Common myeloid progenitor, CD34-positive (primary cell): Measurements from ENCODE around the gene LAMTOR2.

ENCODE experiments used
- CTCF ChIA-PET: fragments of 350-600 bp; sonication (Branson Sonifier 250); formaldehyde crosslinking; loops from one replicate; lab custom pipeline; 2021; ENCODE audit warnings: antibody characterized with exemption; lab: Charles Lee
- POLR2A ChIA-PET: fragments of 350-600 bp; sonication (Branson Sonifier 250); formaldehyde crosslinking; loops from one replicate; lab custom pipeline; 2021; ENCODE audit warnings: antibody characterized with exemption; lab: Charles Lee
- DNase-seq, 3 donors: peaks; one replicate each; pipeline versions ENCODE4 v3.0.0 to v3.0.0-alpha.2; 2013
- H3K27ac ChIP-seq, 2 experiments: 1 replicate in 1 of 2; 2 replicates in 1 of 2; pipeline ENCODE4 v1.7.0; 2013; ENCODE audit warnings: inconsistent platforms in 2 of 2, low read length in 2 of 2, mild to moderate bottlenecking in 2 of 2, low read depth in 1 of 2, moderate library complexity in 1 of 2; ENCODE audit not compliant: severe bottlenecking in 2 of 2, insufficient read depth in 1 of 2, poor library complexity in 1 of 2
- H3K27me3 ChIP-seq, 5 experiments: replicated peaks in 2 of 5; 1 replicate in 3 of 5; 2 replicates in 2 of 5; pipeline versions ENCODE4 v1.6.1 to v1.7.0; 2013; ENCODE audit warnings: low read length in 4 of 5, mild to moderate bottlenecking in 2 of 5, moderate library complexity in 2 of 5, inconsistent platforms in 1 of 5; ENCODE audit not compliant: insufficient read depth in 5 of 5, control insufficient read depth in 4 of 5
- H3K36me3 ChIP-seq, 4 experiments: 1 replicate in 2 of 4; 2 replicates in 2 of 4; pipeline versions ENCODE4 v1.6.1 to v1.7.0; 2013; ENCODE audit warnings: low read length in 3 of 4, control low read depth in 1 of 4, mild to moderate bottlenecking in 1 of 4; ENCODE audit not compliant: control insufficient read depth in 4 of 4, insufficient read depth in 4 of 4
- H3K4me1 ChIP-seq, 4 experiments: 1 replicate in 3 of 4; 2 replicates in 1 of 4; pipeline versions ENCODE4 v1.6.1 to v1.7.1; 2013; ENCODE audit warnings: low read length in 3 of 4, mild to moderate bottlenecking in 3 of 4, control low read depth in 1 of 4, inconsistent platforms in 1 of 4, moderate library complexity in 1 of 4; ENCODE audit not compliant: control insufficient read depth in 4 of 4, insufficient read depth in 4 of 4; ENCODE audit errors: control extremely low read depth in 1 of 4
- H3K4me3 ChIP-seq, 7 experiments: 1 replicate in 4 of 7; 2 replicates in 3 of 7; pipeline versions ENCODE4 v1.5.1 to v1.7.0; 2013; ENCODE audit warnings: mild to moderate bottlenecking in 7 of 7, low read length in 6 of 7, moderate library complexity in 6 of 7, inconsistent platforms in 2 of 7, low read depth in 2 of 7, control low read depth in 1 of 7; ENCODE audit not compliant: insufficient read depth in 4 of 7, control insufficient read depth in 1 of 7; ENCODE audit errors: extremely low read depth in 1 of 7
- H3K9me3 ChIP-seq, 5 experiments: 1 replicate in 4 of 5; 2 replicates in 1 of 5; pipeline versions ENCODE4 v1.6.1 to v1.7.1; 2013; ENCODE audit warnings: low read length in 4 of 5, mild to moderate bottlenecking in 2 of 5, inconsistent platforms in 1 of 5, low read depth in 1 of 5, moderate library complexity in 1 of 5; ENCODE audit not compliant: control insufficient read depth in 4 of 5, insufficient read depth in 2 of 5; ENCODE audit errors: control extremely low read depth in 1 of 5
- WGBS: methylation state at CpG from one replicate; pipeline ENCODE4 v1.1.5; 2013; ENCODE audit not compliant: insufficient coverage; 5-methylcytosine and 5-hydroxymethylcytosine counted together

LAMTOR2 gene

DNA sequence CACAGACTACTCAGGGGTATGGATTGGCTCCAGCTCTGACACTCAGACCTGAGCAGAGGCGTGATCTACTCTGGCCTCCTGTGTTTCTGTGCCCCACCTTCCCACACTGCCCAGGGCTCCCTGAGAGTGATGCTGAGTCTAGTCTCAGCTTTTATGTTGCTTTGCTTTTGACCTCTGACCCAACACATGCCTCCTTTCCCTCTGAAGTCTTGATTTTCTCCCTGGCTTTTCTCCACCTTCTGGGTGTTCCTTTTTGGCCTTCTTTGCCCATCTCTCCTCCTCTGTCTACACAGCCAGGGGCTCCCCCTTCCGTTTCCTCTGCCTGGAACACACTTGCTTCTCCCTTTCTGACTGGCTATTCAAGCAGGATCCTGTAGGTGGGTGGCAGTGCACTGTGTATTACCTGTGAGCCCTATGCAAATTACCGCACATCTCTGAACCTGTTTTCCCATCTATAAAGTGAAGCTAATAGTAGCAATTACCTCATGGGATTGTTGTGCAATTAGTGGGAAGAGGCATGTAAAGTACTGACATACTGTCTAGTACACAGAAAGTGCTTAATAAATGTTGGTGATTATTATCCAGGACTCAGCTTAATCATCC is 41.4 kb downstream of the LAMTOR2 start:
- peaks cover 0 to 29% (median 25%) of the 10 kb centered on the region in 4 experiments for H3K4me1 ChIP-seq
- ChIA-PET CTCF (interaction anchor here (0.5 to 29.6 kb wide), 12 partner anchors 10 to 238 kb away, joined by 3 to 1191 read pairs (median 4); partner anchors contain the start of genes LMNA, MEX3A and RAB25), POLR2A (interaction anchor here (0.9 to 3.0 kb wide), 6 partner anchors 11 to 41 kb away, joined by 3 to 18 read pairs (median 8); no protein-coding TSS in a partner anchor)
- H3K27me3 ChIP-seq, result peaks cover 0 to 14% (median 10%) of the 10 kb centered on the region in 5 experiments
- 86% methylated on average over 2 of the region's 3 CpGs for WGBS
- no peak overlapping the region for H3K27ac ChIP-seq
- no peak for DNase-seq
- H3K9me3 ChIP-seq, result no peaks in the 10 kb centered on the region
- H3K36me3 ChIP-seq, result no peaks in the 10 kb centered on the region
- H3K4me3 ChIP-seq, result no peak overlapping the region

- ChIA-PET CTCF (interaction anchor here (0.7 to 29.6 kb wide), 16 partner anchors 9 to 237 kb away, joined by 3 to 1191 read pairs (median 3); partner anchors contain the start of genes LMNA, MEX3A, PMF1 and RAB25), POLR2A (interaction anchor here (0.8 to 3.0 kb wide), 11 partner anchors 9 to 97 kb away, joined by 3 to 18 read pairs (median 5); partner anchors contain the start of gene LMNA)
- Histone ChIP-seq H3K27me3 (peaks cover 0 to 16% (median 10%) of the 10 kb centered on the region in 5 experiments), H3K9me3 (no peaks in the 10 kb centered on the region), H3K4me1 (peaks cover 0 to 29% (median 25%) of the 10 kb centered on the region in 4 experiments), H3K4me3 (peak overlapping the region in 2 of 7 experiments; percentile 6 to 16), H3K36me3 (no peaks in the 10 kb centered on the region), H3K27ac (peak overlapping the region in 1 of 2 experiments; percentile 52)
- peak; percentile 98 to 99 (median 99) for DNase-seq
- WGBS, result 1% methylated on average over 11 of the region's 14 CpGs
Measured at GRCh38 chr1:156096640-156097391, 42.2 kb downstream of the LAMTOR2 start.

GRCh38 chr1:156097499-156098178 is 43.1 kb downstream of the LAMTOR2 start:
- ChIA-PET CTCF (interaction anchor here (0.7 to 29.6 kb wide), 11 partner anchors 8 to 225 kb away, joined by 3 to 1191 read pairs (median 4); partner anchors contain the start of genes LMNA, MEX3A, PMF1 and RAB25), POLR2A (interaction anchor here (0.8 to 3.0 kb wide), 11 partner anchors 8 to 96 kb away, joined by 3 to 18 read pairs (median 5); partner anchors contain the start of gene LMNA)
- Histone ChIP-seq H3K27ac (no peak overlapping the region), H3K4me1 (peaks cover 0 to 35% (median 28%) of the 10 kb centered on the region in 4 experiments), H3K9me3 (no peaks in the 10 kb centered on the region), H3K4me3 (peak overlapping the region in 1 of 7 experiments; percentile 6), H3K27me3 (peaks cover 0 to 17% (median 10%) of the 10 kb centered on the region in 5 experiments), H3K36me3 (no peaks in the 10 kb centered on the region)
- WGBS, result 66% methylated on average over 4 of the region's 9 CpGs
- DNase-seq, result peak in 1 of 3 donors; percentile 38

GRCh38 chr1:156098784-156099183 is 44.2 kb downstream of the LAMTOR2 start:
- DNase-seq, result no peak
- Histone ChIP-seq H3K36me3 (no peaks in the 10 kb centered on the region), H3K27ac (no peak overlapping the region), H3K4me3 (no peak overlapping the region), H3K9me3 (no peaks in the 10 kb centered on the region), H3K27me3 (peaks cover 0 to 17% (median 10%) of the 10 kb centered on the region in 5 experiments), H3K4me1 (peaks cover 0 to 46% (median 40%) of the 10 kb centered on the region in 4 experiments)
- POLR2A ChIA-PET, result interaction anchor here (1.1 to 3.0 kb wide), 4 partner anchors 15 to 31 kb away, joined by 3 to 18 read pairs (median 9); partner anchors contain the start of gene LMNA
- CTCF ChIA-PET, result interaction anchor here (1.4 to 29.6 kb wide), 3 partner anchors 7 to 29 kb away, joined by 8 to 1191 read pairs (median 107); partner anchors contain the start of gene LMNA
- 93% methylated on average over 2 of the region's 2 CpGs for WGBS

- DNase-seq, result no peak
- Histone ChIP-seq H3K27ac (no peak overlapping the region), H3K4me3 (no peak overlapping the region), H3K4me1 (peaks cover 0 to 51% (median 45%) of the 10 kb centered on the region in 4 experiments), H3K9me3 (no peaks in the 10 kb centered on the region), H3K27me3 (peaks cover 0 to 17% (median 10%) of the 10 kb centered on the region in 5 experiments), H3K36me3 (no peaks in the 10 kb centered on the region)
- WGBS, result 88% methylated on average over 1 of the region's 3 CpGs
- ChIA-PET CTCF (interaction anchor here (0.9 to 29.6 kb wide), 4 partner anchors 6 to 218 kb away, joined by 3 to 1191 read pairs (median 58); partner anchors contain the start of gene LMNA), POLR2A (interaction anchor here (1.1 to 3.0 kb wide), 3 partner anchors 15 to 30 kb away, joined by 3 to 18 read pairs (median 7); partner anchors contain the start of gene LMNA)
Measured at GRCh38 chr1:156099282-156099681, 44.7 kb downstream of the LAMTOR2 start.
